Caco-2 (cell line): ENCODE measurements around the gene ZNF793. TPM values are rescaled to one million over a fixed set of nuclear protein-coding genes. Genes with fewer than 3 reads are reported as not detected.

Source experiments
- BruUV-seq: library from RNA; stranded (reverse); fragments of 400-500 nt; replicated peaks from 2 replicates; lab custom pipeline; 2021; lab: Mats Ljungman, UMichigan
- CTCF ChIA-PET: fragments of 300-600 bp; sonication (Branson Sonifier 250); formaldehyde crosslinking; loops from one replicate; lab custom pipeline; 2022; ENCODE audit warnings: antibody characterized with exemption; lab: Charles Lee
- POLR2A ChIA-PET: fragments of 300-600 bp; sonication (Branson Sonifier 250); formaldehyde crosslinking; loops from one replicate; lab custom pipeline; 2022; ENCODE audit warnings: antibody characterized with exemption; lab: Charles Lee
- DNase-seq, 2 experiments: peaks; one replicate each; pipeline versions ENCODE4 v3.0.0 to v3.0.0-alpha.2; 2020 to 2022
- H3K27me3 ChIP-seq: replicated peaks from 2 replicates; pipeline ENCODE4 v1.6.0; 2011; ENCODE audit warnings: low read length; ENCODE audit not compliant: control insufficient read depth, insufficient read depth
- H3K36me3 ChIP-seq: 2 replicates; pipeline ENCODE4 v1.5.1; 2011; ENCODE audit warnings: low read length; ENCODE audit not compliant: control insufficient read depth, insufficient read depth
- H3K4me1 ChIP-seq: fragments of 250-450 bp; sonication (Bioruptor Pico); 2 replicates; pipeline ENCODE4 v1.5.1; 2020; ENCODE audit warnings: mild to moderate bottlenecking
- H3K4me3 ChIP-seq: 2 replicates; pipeline ENCODE4 v1.5.1; 2011; ENCODE audit warnings: low read depth, mild to moderate bottlenecking, control low read depth, low read length
- H3K9me3 ChIP-seq: fragments of 250-450 bp; sonication (Bioruptor Pico); 2 replicates; pipeline ENCODE4 v1.5.1; 2020; ENCODE audit warnings: mild to moderate bottlenecking, moderate library complexity
- H3K27ac Mint-ChIP-seq: one replicate; pipeline ENCODE4 v1.8.0; 2022; ENCODE audit warnings: mixed read lengths; ENCODE audit not compliant: unreplicated experiment
- H3K27me3 Mint-ChIP-seq: one replicate; pipeline ENCODE4 v1.8.0; 2022; ENCODE audit warnings: mixed read lengths; ENCODE audit not compliant: insufficient read depth, unreplicated experiment
- H3K36me3 Mint-ChIP-seq: one replicate; pipeline ENCODE4 v1.8.0; 2022; ENCODE audit warnings: mild to moderate bottlenecking, mixed read lengths; ENCODE audit not compliant: insufficient read depth, unreplicated experiment
- H3K4me1 Mint-ChIP-seq: one replicate; pipeline ENCODE4 v1.8.0; 2022; ENCODE audit warnings: low read depth, mixed read lengths; ENCODE audit not compliant: unreplicated experiment
- H3K4me3 Mint-ChIP-seq: one replicate; pipeline ENCODE4 v1.8.0; 2022; ENCODE audit warnings: mild to moderate bottlenecking, moderate library complexity, mixed read lengths; ENCODE audit not compliant: unreplicated experiment
- H3K9me3 Mint-ChIP-seq: one replicate; pipeline ENCODE4 v1.8.0; 2022; ENCODE audit warnings: mixed read lengths; ENCODE audit not compliant: unreplicated experiment
- CTCF ChIP-seq, 2 experiments: fragments of 200-600 bp in 1 of 2; IDR thresholded peaks; 1 replicate in 1 of 2; 2 replicates in 1 of 2; pipeline versions ENCODE4 v1.5.1 to v1.8.0; 2011 to 2022; ENCODE audit warnings: antibody characterized with exemption in 1 of 2, control low read depth in 1 of 2, inconsistent platforms in 1 of 2, low read depth in 1 of 2, low read length in 1 of 2, mild to moderate bottlenecking in 1 of 2, moderate library complexity in 1 of 2; ENCODE audit not compliant: insufficient read depth in 1 of 2, severe bottlenecking in 1 of 2, unreplicated experiment in 1 of 2
- intact Hi-C: fragments of 100-400 bp; cut with micrococcal nuclease; formaldehyde crosslinking; loops from one replicate; pipeline ENCODE4 v1.10.0; 2022; ENCODE audit not compliant: unreplicated experiment
- total RNA-seq: library from RNA; stranded (reverse); gene quantifications from 2 replicates; pipeline ENCODE4 v1.2.3, GENCODE V29; 2022

The ZNF793 gene
- total RNA-seq, 1 experiment from 2014 or later, result not detected

- no peaks in the 10 kb centered on the region for H3K36me3 Mint-ChIP-seq
- no peak overlapping the region for H3K4me3 ChIP-seq
- intact Hi-C loops, result no loop called here
- no peaks in the 10 kb centered on the region for H3K27me3 ChIP-seq
- no peaks in the 10 kb centered on the region for H3K4me1 ChIP-seq
- no TSS peak for BruUV-seq
- H3K4me1 Mint-ChIP-seq, result no peaks in the 10 kb centered on the region
- no peaks in the 10 kb centered on the region for H3K27me3 Mint-ChIP-seq
- H3K9me3 ChIP-seq, result peaks cover 44% of the 10 kb centered on the region
- ChIA-PET POLR2A (no interaction called here), CTCF (no interaction called here)
- no peak for DNase-seq
- TF ChIP-seq CTCF (IDR thresholded peaks at IDR 0.05; ENCODE audit: insufficient read depth in 1 of 2, low read depth in 1 of 2, low read length in 1 of 2, severe bottlenecking in 1 of 2, unreplicated experiment in 1 of 2), result no peak
- H3K4me3 Mint-ChIP-seq, result no peak overlapping the region
- no peak overlapping the region for H3K27ac Mint-ChIP-seq
- H3K9me3 Mint-ChIP-seq, result peaks cover 46% of the 10 kb centered on the region
- no peaks in the 10 kb centered on the region for H3K36me3 ChIP-seq
Observed at GRCh38 chr19:37537391-37537947, 30.7 kb downstream of the ZNF793 start.

GRCh38 chr19:37551129-37551993, 44.6 kb downstream of the ZNF793 start:
- Mint-ChIP-seq H3K27ac (no peak overlapping the region), H3K9me3 (peaks cover 55% of the 10 kb centered on the region), H3K36me3 (peaks cover 4% of the 10 kb centered on the region), H3K4me1 (no peaks in the 10 kb centered on the region), H3K4me3 (no peak overlapping the region), H3K27me3 (no peaks in the 10 kb centered on the region)
- POLR2A ChIA-PET, result no interaction called here
- CTCF ChIA-PET, result no interaction called here
- Histone ChIP-seq H3K4me1 (no peaks in the 10 kb centered on the region), H3K36me3 (no peaks in the 10 kb centered on the region), H3K9me3 (peaks cover 48% of the 10 kb centered on the region), H3K4me3 (no peak overlapping the region), H3K27me3 (no peaks in the 10 kb centered on the region)
- BruUV-seq, result no TSS peak
- TF ChIP-seq CTCF (IDR thresholded peaks at IDR 0.05; ENCODE audit: insufficient read depth in 1 of 2, low read depth in 1 of 2, low read length in 1 of 2, severe bottlenecking in 1 of 2, unreplicated experiment in 1 of 2), result no peak
- intact Hi-C loops, result no loop called here
- no peak for DNase-seq

- peaks cover 67% of the 10 kb centered on the region for H3K9me3 ChIP-seq
Observed at GRCh38 chr19:37563518-37563917, 56.8 kb downstream of the ZNF793 start.

More at GRCh38 chr19:37563518-37563917, 56.8 kb downstream of the ZNF793 start:
- Mint-ChIP-seq H3K27ac (no peak overlapping the region), H3K9me3 (peaks cover 61% of the 10 kb centered on the region), H3K4me1 (no peaks in the 10 kb centered on the region), H3K4me3 (no peak overlapping the region), H3K27me3 (no peaks in the 10 kb centered on the region), H3K36me3 (peaks cover 7% of the 10 kb centered on the region)
- no TSS peak for BruUV-seq
- intact Hi-C loops, result no loop called here
- POLR2A ChIA-PET, result no interaction called here
- Histone ChIP-seq H3K4me1 (no peaks in the 10 kb centered on the region), H3K4me3 (no peak overlapping the region), H3K36me3 (no peaks in the 10 kb centered on the region), H3K27me3 (no peaks in the 10 kb centered on the region)
- no peak for TF ChIP-seq CTCF (IDR thresholded peaks at IDR 0.05; ENCODE audit: insufficient read depth in 1 of 2, low read depth in 1 of 2, low read length in 1 of 2, severe bottlenecking in 1 of 2, unreplicated experiment in 1 of 2)
- DNase-seq, result no peak
- CTCF ChIA-PET, result no interaction called here
